CD4-positive, alpha-beta T cell treated with Interleukin-10 for 1 hour (primary cell): ENCODE measurements around the gene STT3A.

Source experiments
- DNase-seq: peaks from one replicate; pipeline ENCODE4 v3.0.0-alpha.2; 2020

The STT3A gene

DNA sequence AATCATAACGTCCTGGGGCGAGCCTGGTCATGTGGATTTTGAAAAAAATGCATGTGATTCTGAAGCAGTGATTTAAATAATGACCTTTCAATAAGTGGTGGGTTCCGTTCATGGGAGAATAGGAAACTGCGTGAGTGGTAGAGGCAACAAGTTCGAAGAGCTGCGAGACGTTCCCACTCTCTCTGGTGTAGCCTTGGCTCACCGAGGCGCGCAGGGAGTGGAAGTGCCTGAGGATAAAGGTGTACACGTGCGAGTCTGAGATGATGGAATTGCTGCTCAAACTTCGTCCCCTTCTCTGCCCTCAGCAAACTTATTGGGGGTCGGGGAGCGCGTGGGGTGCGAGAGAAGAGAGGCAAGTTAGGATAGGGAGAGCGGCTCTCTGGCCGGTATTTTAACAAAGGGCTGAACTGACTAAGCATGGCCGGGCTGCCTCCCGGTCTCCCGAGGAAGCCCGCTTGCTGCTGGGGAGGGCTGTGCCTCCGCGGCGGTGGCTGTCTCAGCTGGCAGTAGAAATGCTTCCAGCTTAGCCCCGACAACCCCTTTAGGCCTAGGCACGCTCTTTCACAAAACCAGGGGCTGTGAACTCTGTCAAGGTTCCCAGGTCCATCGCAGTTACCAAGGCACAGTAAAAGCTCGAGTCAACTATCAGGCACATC, 875 bp upstream of the STT3A start:
- peak; percentile 39 for DNase-seq

DNA sequence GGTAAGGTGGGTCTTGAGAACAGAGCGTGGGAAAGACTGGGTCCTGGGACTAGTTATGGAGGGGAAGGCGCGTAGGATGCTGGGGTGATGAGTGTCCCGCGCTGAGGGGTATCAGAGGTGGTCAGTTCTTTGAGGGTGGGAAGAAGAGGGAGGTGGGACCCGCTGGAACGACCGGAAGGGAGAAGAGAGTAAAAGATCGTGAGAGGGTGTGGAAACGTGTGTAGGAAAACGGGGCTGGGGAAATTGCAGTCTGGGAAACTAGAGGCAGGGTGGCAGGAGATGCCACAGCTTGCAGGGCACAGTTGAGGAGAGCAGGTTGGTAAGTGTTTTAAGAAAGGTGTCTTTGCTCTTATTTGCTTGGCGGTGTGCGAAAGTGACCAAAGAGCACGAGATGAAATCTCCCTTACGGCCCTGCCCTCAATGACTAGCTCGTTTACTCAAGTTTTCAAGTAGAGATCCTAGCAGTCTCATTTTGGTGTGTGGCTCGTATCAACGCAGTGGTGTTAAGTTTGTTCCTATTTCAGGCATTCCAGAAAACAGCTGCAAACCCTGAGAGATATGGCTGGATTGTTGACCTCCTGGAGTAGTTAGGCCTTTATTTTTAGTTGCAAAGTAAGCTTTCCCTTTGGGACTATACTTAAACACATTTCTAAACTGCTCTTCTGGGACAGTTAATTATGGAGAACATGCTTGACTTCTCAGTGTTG, 615 bp downstream of the STT3A start:
- no peak for DNase-seq

DNA sequence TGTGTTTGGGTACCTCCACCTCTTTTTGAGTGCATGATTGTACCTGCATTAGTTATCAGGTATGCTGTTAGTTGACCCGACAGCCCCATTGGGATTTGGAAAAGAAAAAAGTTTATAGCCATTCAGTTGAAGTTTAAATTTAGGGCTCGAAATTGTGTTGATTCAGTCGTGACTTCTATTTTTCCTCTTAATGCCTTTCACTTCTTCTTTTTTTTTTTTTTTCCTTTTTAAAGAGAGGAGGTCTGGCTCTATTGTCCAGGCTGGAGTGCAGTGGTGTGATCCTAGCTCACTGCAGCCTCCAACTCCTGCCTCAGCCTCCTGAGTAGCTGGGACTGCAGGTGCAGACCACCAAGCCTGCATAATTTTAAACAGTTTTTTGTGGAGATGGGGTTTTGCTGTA, 2.3 kb downstream of the STT3A start:
- no peak for DNase-seq

DNA sequence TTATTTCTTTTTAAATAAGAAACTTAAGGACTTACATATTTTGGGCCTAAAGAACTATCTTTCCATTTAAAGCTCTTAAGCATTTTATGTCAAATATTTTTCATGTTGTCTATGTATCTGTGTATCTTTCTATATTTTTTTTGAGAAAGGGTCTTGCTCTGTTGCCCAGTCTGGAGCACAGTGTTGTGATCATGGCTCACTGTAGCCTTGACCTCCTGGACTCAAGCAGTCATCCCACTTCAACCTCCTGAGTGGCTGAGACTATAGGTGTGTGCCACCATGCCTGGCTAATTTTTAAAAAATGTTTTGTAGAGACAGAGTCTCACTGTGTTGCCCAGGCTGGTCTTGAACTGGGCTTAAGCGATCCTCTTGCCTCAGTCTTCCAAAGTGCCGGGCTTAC, 8.0 kb downstream of the STT3A start:
- DNase-seq, result no peak

DNA sequence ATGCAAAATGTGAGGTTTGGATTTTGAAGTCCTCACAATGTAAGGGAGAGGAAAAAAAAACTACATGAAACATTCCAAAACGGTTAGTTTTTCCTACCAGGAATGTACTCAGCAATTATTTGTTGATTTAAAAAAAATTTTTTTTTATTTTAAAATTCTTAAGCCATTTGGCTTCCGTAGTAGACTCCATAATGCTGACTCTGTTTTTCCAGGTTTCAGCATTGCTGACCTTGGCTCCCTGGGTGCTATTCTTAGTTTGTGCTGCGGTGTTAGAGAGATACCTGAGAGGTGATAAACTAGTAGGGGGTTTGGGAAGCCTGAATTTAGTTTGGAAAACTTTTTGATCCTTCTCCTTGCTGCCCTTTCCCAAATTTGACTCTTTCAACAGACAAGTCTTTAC, 10.6 kb downstream of the STT3A start:
- no peak for DNase-seq

DNA sequence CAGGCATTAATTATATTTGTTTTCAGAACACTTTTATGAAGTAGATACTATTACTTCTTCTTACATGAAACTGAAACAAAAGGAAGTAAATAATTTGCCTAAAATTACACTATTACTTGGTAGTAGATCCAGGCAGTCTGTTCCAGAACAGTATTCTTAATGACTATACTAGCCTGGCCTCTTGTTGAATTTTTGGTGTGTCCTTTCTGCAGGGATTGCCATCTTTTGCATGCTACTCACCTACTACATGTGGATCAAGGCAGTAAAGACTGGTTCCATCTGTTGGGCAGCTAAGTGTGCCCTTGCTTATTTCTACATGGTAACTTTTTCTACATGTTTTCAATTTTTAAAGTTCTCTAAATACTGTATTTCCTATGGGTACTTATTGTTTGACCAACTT, 12.8 kb downstream of the STT3A start:
- no peak for DNase-seq

DNA sequence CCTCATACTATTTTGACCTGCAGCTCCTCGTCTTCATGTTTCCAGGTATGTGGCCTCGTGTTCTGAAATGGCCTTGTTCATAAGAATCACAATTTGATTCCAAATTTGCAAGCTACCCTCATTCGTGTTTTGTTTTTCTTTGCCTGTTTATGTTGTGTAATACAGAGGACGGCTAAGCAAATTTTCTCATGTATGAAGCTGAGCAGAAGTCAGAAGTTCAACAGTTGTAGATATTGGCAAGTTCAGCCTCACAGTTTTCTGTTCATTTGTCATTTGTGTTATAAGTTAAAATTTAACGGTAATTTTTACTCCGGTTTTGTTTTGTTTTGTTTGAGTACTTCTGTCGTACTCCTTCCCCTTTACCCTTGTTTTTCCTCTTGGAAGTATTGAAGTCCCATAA, 16.9 kb downstream of the STT3A start:
- DNase-seq, result no peak

DNA sequence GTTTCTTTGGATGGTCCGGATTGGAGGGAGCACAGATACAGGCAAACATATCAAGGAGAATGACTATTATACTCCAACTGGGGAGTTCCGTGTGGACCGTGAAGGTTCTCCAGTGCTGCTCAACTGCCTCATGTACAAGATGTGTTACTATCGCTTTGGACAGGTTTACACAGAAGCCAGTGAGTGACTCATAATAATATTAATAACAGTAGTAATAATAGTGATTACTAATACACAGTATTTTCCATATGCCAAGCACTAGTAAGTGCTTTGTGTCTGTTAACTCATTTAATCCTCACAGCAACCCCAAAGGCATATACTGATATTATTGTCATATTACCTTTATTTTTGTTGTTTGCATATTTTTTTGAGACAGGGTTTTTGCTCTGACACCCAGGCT, 25.7 kb downstream of the STT3A start:
- DNase-seq, result no peak

DNA sequence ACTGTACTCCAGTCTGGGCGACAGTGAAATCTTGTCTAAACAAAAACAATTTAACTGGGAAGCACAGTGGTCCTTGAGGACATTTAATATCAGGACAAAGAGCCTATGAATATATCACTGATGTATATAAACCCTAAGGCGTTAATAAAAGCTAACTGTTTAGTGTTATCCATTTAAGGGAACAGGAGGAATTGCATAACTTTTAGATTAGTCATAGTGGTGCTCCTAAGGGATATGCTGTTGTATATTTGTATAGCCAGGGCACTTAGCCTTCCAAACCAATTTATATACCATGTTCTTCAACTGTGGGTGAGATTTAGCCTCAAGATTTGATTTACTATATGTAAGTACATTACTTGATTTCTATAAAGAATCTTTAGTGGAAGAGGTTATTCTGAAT, 29.3 kb downstream of the STT3A start:
- no peak for DNase-seq

DNA sequence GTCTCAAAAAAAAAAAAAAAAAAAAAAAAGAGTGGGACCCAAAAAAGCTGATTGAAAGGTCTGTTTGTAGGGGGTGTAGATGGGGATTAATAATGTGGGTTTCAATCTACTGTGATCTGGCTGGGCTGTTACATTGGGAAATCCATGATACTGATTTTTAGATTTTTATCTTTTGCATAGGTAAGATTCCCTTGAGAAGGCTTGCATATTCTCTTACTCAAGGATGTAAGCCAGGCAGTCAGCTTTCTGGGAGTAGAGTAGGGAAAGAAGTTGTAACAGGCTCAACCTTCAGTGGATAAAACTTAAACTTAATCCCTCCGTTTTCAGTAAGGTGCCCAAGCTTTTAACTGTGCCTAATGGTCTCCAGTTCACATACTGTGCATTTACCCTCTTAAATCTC, 30.4 kb downstream of the STT3A start:
- DNase-seq, result no peak

DNA sequence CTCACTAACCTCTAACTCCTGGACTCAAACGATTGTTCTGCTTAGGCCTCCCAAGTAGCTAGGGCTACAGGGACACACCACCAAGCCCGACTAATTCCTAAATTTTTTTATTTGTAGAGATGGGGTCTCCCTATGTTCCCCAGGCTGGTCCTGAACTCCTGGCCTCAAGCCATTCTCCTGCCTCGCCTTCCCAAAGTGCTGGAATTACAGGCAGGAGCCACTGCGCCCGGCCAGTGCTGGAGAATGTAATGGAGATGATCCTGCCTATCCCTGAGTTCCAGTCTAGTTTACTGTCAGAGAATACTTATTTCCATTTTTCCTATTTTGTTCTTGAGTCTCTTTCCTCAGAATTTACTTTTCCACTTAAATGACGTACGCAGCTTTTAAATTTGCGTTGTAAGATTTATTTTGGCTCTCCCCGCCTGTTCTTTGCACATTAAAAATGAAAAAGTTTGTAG, 32.1 kb downstream of the STT3A start, which contains the start of gene CHEK1:
Gene CHEK1 (plus strand): TSS at position 408 of the 458 bp plus-strand sequence. CDS start 1,606 bp downstream, outside the sequence.
- no peak for DNase-seq

DNA sequence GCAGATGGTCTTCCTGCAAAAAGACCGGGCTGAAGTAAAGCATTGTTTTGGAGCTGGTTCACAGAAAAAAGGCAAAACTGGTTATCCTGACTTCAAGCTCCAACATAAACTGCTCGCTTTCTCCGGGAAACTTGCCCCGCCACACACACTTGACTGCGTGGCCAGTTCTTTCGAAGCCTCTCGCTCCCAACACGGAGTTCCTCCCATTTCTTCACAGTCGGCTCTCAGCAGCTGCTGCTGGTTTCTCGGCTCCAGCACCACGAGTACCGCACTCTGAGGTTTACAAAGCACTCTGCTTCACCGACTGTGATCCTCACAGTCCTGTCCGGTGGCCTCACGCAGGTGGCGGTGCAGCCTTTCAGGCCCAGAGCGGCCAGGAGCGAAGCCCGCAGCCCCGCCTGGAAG, 32.6 kb downstream of the STT3A start:
- DNase-seq, result no peak

DNA sequence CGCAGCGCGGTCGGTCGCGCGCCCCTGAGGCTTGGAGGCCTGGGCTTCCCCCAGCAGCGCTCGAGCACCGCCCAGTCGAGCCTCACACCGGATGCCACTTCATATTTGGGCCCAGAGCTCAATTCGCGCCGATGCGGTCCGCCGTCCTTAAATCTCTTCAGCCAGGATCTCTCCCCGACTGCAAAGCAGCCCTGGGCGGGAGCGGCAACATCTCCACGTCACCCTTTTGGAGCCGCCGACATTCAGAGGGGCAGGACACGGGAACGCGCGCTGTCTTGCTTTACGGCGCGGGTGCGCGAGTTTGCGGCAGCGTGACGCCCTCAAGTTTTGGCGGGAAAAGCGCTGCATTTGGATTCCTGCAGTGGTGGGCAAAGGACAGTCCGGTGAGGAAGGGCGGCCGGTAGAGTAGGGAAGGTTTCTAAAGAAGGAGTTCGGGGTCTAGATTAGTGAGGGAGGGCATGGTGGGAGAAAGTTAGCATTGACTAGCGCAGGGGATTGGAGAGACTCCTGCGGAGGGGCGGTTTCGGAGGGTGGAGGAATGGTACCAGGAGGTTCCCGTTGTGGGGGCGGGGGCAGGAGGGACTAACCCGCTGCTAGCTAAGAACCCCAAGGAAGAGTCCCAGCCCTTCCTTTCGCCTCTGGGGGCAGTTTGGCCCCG, 33.1 kb downstream of the STT3A start:
- DNase-seq, result peak; percentile 87

DNA sequence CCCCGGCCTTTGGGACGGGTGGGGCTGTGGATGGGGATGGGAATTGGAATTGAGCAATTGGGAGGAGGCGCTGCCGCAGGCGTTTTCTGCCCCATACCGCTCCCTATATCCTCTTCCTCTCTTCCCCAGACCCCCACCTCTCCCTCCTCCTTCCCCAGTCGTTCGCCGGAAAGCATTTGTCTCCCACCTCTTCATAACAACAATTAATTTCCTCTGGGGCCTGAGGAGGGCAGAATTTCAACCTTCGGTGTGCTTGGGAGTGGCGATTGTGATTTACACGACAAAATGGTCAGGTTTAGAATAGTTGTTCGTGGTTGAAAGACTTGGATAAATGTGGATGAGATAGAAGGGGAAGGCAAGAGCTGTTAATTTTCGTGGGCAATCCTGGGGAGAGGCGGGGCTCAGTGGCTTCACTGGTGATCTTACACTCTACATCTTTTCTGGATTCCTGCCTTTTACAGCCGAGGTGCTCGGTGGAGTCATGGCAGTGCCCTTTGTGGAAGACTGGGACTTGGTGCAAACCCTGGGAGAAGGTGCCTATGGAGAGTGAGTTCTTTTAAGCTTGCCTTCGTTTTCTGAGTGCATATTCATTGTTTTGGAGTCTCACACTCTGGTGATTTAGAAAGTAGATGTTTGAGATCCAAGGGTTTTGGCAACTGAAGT, 33.8 kb downstream of the STT3A start:
- DNase-seq, result peak; percentile 54

DNA sequence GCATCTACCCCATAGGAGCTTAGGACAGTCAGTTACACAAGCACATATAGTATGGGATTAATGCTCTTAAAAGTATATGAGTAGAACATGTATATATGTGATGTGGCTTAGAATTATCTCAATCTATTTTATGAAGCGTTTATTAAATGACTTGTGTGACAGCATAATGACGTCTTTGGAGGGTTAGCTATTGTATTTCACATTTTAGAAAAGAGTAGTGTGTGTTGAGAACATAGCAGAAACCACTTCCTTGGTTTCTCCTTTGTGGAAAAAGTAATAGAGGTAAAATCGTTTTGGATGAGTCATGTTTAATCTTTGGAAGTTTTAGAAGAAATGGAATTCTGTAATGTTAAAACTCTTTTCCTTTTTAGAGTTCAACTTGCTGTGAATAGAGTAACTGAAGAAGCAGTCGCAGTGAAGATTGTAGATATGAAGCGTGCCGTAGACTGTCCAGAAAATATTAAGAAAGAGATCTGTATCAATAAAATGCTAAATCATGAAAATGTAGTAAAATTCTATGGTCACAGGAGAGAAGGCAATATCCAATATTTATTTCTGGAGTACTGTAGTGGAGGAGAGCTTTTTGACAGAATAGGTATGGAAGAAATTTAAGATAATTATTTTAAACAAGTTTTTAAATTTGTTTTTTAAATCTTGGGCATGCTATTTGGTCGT, 34.7 kb downstream of the STT3A start:
- no peak for DNase-seq

DNA sequence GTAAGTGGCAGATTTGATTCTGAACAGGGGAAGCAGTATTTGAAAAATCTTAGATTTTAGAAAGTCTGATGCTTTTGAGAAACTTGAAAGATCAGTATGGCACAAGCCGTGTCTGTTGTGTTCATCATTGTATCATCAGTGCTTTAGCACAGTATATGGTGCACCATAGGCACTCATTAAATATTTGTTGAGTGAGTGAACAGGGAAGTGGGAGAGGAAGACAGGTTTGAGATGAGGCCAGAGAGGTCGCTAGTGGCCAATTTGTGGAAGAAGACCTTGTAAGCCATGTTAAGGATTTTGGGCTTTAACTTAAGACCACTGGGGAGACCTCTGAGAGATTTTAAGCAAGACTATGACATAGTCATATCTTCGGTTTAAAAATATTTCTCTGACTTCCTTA, 45.2 kb downstream of the STT3A start:
- no peak for DNase-seq

DNA sequence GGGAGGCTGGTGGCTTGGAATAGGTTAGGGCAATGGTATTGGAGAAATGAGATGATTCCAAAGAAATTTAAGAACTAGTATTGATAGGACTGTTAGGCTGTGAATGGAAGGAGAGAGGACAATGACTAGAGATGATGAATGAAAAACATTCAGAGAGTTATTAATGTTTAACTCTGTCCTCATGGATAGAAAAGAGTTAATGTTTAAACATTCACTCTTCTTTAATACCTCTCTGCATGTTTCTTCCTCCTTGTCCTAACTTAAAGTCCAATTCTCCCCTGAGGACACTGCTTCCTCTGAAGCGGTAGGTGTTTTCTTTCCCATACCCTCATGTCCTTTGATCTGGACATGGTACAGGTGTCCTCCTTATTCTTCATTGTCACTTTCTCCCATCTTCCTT, 45.7 kb downstream of the STT3A start:
- DNase-seq, result no peak

DNA sequence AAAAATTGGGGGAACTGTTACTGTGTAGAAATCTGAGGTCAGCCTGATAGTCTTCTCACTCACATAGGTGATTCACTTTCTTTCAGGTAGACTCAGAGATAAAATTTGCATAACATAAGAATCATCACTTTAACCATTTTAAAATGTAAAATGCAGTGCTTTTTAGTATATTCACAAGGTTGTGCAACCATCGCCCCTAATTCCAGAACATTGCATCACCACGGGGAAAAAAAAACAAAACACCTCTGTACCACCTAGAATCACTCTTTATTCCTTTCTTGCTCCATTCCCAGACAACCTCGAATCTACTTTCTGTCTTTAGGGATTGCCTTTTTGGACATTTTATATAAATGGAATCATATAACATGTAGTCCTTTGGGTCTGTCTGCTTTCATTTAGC, 53.2 kb downstream of the STT3A start:
- no peak for DNase-seq

DNA sequence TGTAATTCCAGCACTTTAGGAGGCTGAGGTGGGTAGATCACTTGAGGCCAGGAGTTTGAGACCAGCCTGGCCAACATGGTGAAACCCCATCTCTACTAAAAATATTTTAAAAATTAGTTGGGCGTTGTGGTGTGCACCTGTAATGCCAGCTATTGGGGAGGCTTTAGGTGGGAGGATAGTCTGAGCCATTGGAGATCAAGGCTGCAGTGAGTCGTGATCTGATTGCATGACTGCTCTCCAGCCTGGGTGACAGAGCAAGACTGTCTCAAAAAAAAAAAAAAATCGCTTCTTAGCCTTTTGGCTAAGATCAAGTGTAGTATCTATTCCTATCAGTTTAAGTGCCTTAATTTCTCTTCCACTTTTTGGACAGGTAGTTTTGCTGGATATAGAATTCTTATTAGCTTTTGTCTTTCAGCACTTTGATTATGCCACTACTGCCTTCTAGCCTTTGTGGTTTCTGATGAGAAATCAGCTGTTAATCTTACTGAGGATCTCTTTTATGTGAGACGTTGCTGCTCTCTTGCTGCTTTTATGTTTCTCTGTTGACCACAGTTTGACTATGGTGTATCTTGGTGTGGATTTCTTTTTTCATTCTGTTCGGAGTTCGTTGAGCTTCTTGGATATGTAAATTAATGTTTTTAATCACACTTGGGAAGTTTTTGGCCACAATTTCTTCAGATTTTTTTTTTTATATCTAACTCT, 57.0 kb downstream of the STT3A start:
- DNase-seq, result peak; percentile 12

DNA sequence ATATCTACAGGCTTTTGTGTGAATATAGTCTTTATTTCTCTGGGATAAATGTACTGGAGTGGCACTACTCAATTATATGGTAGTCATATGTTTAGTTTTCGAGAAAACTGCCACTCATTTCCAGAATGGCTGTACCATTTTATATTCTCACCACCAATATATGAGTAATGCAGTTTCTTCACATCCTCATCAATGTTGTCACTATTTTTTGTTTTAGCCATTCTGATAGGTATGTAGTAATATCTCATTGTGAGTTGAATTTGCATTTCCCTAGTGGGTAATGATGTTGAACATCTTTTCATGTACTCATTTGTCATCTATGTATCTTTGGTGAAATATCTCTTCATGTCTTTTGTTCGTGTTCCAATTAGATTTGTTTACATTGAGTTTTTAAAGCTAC, 70.0 kb downstream of the STT3A start:
- DNase-seq, result no peak

DNA sequence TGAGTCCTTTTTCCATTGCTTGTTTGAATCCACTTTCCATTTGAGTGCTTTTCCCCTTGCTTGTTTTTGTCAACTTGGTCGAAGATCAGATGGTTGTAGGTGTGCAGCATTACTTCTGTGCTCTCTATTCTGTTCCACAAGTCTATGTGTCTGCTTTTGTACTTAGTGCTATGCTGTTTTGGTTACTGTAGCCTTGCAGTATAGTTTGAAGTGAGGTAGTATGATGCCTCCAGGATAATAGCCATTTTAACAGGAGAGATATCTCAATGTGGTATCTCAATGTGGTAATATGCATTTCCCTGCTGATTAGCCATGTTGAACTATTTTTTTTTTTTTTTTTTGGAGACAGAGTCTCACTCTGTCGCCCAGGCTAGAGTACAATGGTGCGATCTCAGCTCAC, 71.3 kb downstream of the STT3A start:
- no peak for DNase-seq

DNA sequence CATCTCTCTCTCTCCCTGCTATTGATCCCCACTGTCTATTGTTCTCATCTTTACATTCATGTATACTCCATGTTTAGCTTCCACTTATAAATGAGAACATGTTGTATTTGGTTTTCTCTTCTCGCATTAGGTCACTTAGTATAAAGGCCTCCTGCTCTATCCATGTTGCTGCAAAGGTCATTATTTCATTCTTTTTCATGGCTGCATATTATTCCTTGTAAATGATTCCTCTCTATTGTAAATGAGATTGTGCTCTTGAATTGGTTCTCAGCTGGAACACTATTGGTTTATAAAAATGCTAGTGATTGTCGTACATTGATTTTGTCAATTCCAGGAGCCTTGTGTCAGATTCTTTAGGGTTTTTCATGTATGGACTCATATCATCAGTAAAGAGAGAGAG, 74.5 kb downstream of the STT3A start:
- no peak for DNase-seq
